ENCODE results near the gene SURF1. TPM values are rescaled to one million over a fixed set of nuclear protein-coding genes. Genes with fewer than 3 reads are reported as not detected.
A peak's percentile ranks its signal among the peaks of the same experiment; 100 is the strongest.

Gene SURF1
- total and polyA plus RNA-seq, 3 donors from 2014 or later = 51.4 to 71.0 (median 58.9) TPM

DNA sequence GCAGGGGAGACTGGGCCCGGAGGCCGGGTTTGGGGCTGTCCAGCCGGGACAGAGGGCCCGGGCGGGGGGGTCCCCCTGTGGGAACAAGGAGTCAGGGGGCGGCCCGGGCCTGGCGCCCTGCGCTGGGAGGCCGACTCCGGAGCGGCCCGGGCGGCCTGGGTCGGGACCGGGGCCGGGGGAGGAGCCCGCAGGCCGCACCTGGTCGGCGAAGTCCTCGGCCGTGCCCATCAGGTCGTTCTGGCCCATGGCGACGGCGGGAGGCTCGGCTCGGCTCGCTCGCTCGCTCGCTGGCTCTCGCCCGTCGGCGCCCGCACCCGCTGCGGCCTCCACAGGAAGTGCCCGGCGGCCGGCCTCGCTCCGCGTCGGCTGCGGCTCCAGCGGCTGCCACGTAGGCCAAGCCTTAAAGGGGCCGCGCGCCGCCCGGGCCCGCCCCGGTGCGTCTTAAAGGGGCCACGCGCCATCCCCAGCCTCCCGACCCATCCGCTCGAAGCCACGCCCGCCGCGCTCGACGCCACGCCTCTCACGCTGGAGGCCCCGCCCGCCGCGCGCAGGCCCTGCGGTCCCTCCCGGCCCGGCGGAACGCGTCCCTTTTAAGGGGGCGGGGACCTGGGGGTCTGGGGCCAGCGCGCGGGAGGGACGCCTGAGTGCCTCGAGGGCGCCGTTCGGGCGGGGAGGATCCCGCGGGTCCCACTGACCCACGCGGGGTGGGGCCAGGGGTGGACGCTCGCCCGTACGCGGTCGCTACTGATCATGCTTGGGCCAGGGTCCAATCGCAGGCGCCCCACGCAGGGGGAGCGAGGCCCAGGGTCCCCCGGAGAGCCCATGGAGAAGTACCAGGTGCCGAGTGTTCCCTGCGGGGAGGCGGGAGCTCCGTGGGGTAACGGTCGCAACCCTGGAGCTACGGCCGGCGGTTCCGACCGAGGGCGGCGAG, 19.7 kb upstream of the SURF1 start, which contains the start of the genes STKLD1 and SURF4:
Gene STKLD1 (plus strand): TSS at position 643 of the 931 bp plus-strand sequence. CDS start 108 bp downstream, at position 751.
Gene SURF4 (minus strand): TSS at position 337 of the 931 bp plus-strand sequence. CDS start 91 bp downstream, at position 246.
- Histone ChIP-seq H3K4me3 (peak within 1 kb of the TSS; percentile 86 to 98), H3K9me3 (no peaks in the 10 kb centered on the region), H3K36me3 (ENCODE audit: low read depth, missing control alignments) (no peaks in the 10 kb centered on the region), H3K27ac (peak within 1 kb of the TSS; percentile 89 to 91), H3K4me1 (peaks cover 22% of the 10 kb centered on the region), H3K27me3 (no peaks in the 10 kb centered on the region)
- DNase-seq = peak; percentile 98
- WGBS, 2 donors = 0 to 1% methylated on average over 17 to 62 of the region's 120 CpGs
- intact Hi-C loops (cut with DNase I; ENCODE audit: low total_unique reads) = no loop called here
- TF ChIP-seq, protein P1, sequence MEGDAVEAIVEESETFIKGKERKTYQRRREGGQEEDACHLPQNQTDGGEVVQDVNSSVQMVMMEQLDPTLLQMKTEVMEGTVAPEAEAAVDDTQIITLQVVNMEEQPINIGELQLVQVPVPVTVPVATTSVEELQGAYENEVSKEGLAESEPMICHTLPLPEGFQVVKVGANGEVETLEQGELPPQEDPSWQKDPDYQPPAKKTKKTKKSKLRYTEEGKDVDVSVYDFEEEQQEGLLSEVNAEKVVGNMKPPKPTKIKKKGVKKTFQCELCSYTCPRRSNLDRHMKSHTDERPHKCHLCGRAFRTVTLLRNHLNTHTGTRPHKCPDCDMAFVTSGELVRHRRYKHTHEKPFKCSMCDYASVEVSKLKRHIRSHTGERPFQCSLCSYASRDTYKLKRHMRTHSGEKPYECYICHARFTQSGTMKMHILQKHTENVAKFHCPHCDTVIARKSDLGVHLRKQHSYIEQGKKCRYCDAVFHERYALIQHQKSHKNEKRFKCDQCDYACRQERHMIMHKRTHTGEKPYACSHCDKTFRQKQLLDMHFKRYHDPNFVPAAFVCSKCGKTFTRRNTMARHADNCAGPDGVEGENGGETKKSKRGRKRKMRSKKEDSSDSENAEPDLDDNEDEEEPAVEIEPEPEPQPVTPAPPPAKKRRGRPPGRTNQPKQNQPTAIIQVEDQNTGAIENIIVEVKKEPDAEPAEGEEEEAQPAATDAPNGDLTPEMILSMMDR (IDR thresholded peaks at IDR 0.05) = peak in 1 of 3 experiments; percentile 23
- TF ChIP-seq POLR2A (IDR thresholded peaks at IDR 0.05) = peak; percentile 67

DNA sequence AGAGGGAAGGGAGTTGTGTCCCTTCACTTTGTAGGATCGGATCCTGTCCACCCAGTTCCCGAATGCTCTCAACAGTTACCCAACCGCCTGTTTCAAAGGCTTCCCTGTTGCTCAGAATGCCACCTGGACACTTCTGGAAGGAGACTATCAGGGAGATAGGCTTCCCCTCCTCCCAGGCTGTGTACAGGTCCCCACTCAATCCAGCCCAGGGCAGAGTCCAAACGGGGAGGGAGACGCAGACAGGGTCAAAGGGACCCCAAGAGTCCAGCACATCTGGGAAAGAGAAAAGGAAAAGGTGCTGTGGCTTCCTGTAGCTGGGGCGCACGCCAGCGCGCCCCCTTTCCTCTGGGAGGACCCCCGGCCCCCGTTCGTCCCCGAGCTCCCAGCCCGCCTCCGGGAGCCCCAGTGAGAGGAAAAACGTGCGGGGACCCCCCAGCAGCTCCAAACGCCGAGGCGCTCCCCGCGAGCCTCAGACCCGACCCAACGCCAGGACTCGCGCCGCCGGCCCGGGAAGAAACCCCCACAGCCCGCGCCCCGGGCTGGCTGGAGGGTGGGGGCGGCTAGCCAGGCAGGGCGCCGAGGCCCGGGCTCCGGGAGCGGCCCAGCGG, 18.9 kb upstream of the SURF1 start:
- intact Hi-C loops (cut with DNase I; ENCODE audit: low total_unique reads) = no loop called here
- TF ChIP-seq POLR2A (IDR thresholded peaks at IDR 0.05) = no peak
- TF ChIP-seq, protein P1 (IDR thresholded peaks at IDR 0.05) = no peak
- H3K4me3 ChIP-seq = peak overlapping the region; percentile 86 to 98
- peak; percentile 36 for DNase-seq
- WGBS, 2 donors = 0% methylated on average over 17 to 39 of the region's 39 CpGs
- no peaks in the 10 kb centered on the region for H3K9me3 ChIP-seq
- H3K27me3 ChIP-seq = no peaks in the 10 kb centered on the region
- H3K36me3 ChIP-seq (ENCODE audit: low read depth, missing control alignments) = no peaks in the 10 kb centered on the region
- H3K27ac ChIP-seq = peak overlapping the region; percentile 89 to 91
- H3K4me1 ChIP-seq = peaks cover 22% of the 10 kb centered on the region

DNA sequence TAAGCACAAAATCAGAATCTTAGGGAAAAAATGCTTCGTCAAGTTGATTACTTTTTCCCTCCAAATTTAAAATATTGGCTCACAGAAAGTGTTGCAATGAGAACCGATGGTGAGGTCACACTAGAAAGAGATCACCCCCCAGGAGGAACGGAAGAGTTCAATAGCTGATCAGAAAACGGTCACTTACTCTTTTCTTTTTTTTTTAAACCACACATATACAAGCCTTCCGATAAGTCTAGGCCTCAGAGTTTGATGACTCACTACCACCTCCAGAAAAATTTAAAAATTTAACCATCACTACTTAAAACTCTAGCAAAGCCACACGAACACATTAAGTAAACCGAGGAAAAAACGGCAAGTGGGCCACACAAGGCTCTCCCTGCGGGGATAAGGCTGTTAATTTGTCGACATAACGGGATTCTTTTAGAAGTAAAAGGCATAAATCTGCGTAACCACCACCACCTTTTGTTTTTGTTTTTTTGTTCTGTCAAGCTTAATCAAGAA, 18.4 kb upstream of the SURF1 start:
- WGBS, 2 donors = 9 to 17% methylated on average over 12 of the region's 12 CpGs

DNA sequence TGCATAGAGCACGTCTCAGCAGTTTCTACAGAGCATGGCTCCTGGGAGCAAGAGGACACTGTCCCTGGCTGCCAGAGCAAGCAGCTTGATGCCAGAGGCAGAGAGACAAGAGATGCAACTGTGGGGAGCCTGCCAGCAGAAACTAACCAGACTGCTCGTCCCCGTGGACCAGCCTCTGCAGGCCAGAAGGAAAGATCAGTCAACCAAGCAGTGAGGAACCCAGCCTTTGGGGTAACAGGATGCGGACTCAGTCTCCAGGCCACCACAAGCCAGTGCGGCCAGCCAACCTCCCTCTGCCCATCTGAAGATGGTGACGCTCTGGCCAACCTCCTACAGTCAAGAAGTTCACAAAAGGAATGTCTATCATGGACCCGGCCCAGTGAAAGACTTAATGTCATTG, 15.9 kb upstream of the SURF1 start:
- no peaks in the 10 kb centered on the region for H3K27me3 ChIP-seq
- H3K9me3 ChIP-seq = no peaks in the 10 kb centered on the region
- H3K27ac ChIP-seq = no peak overlapping the region
- peaks cover 28% of the 10 kb centered on the region for H3K4me1 ChIP-seq
- WGBS, 2 donors = 68 to 75% methylated on average over 7 of the region's 7 CpGs
- no peaks in the 10 kb centered on the region for H3K36me3 ChIP-seq (ENCODE audit: low read depth, missing control alignments)
- intact Hi-C loops (cut with DNase I; ENCODE audit: low total_unique reads) = no loop called here
- H3K4me3 ChIP-seq = no peak overlapping the region
- DNase-seq = no peak
- TF ChIP-seq, protein P1 (IDR thresholded peaks at IDR 0.05) = no peak
- no peak for TF ChIP-seq POLR2A (IDR thresholded peaks at IDR 0.05)

More for the DNA sequence above, 18.4 kb upstream of the SURF1 start:
- Histone ChIP-seq H3K4me1 (peaks cover 25% of the 10 kb centered on the region), H3K4me3 (peak overlapping the region; percentile 86 to 98), H3K27ac (peak overlapping the region in 1 of 2 donors; percentile 91), H3K27me3 (no peaks in the 10 kb centered on the region), H3K36me3 (ENCODE audit: low read depth, missing control alignments) (no peaks in the 10 kb centered on the region), H3K9me3 (no peaks in the 10 kb centered on the region)
- no peak for DNase-seq
- intact Hi-C loops (cut with DNase I; ENCODE audit: low total_unique reads) = no loop called here
- TF ChIP-seq, protein P1 (IDR thresholded peaks at IDR 0.05) = no peak
- no peak for TF ChIP-seq POLR2A (IDR thresholded peaks at IDR 0.05)
